Measurements from ENCODE around the gene CEACAM5. TPM values are rescaled to one million over a fixed set of nuclear protein-coding genes. Genes with fewer than 3 reads are reported as not detected.
A peak's percentile ranks its signal among the peaks of the same experiment; 100 is the strongest.

CEACAM5 gene
- total RNA-seq, 1 experiment from 2014 or later: 1.3 TPM

GRCh38 chr19:41753159-41753558 is 44.7 kb downstream of the CEACAM5 start:
- H3K36me3 ChIP-seq (ENCODE audit: control insufficient read depth, insufficient read depth, low read length): no peaks in the 10 kb centered on the region
- intact Hi-C loops (cut with micrococcal nuclease; ENCODE audit: unreplicated experiment): loop anchor here (1.0 kb wide), 1 partner anchor 32 kb away; no protein-coding TSS in a partner anchor
- Mint-ChIP-seq H3K9me3 (ENCODE audit: unreplicated experiment) (no peaks in the 10 kb centered on the region), H3K4me3 (ENCODE audit: unreplicated experiment) (no peak overlapping the region), H3K36me3 (ENCODE audit: insufficient read depth, unreplicated experiment) (no peaks in the 10 kb centered on the region), H3K4me1 (ENCODE audit: low read depth, unreplicated experiment) (peaks cover 20% of the 10 kb centered on the region), H3K27ac (ENCODE audit: unreplicated experiment) (no peak overlapping the region), H3K27me3 (ENCODE audit: insufficient read depth, unreplicated experiment) (no peaks in the 10 kb centered on the region)
- no TSS peak for BruUV-seq (replicated peaks)
- TF ChIP-seq CTCF (IDR thresholded peaks at IDR 0.05; ENCODE audit: insufficient read depth in 1 of 2, low read depth in 1 of 2, low read length in 1 of 2, severe bottlenecking in 1 of 2, unreplicated experiment in 1 of 2): peak; percentile 85 to 92
- peak; percentile 50 to 78 for DNase-seq
- POLR2A ChIA-PET: interaction anchor here (0.5 kb wide), 1 partner anchor 20 kb away, joined by 5 read pairs; no protein-coding TSS in a partner anchor
- no peaks in the 10 kb centered on the region; the same call in 1 of the 2 replicates for H3K9me3 ChIP-seq
- no peak overlapping the region for H3K4me3 ChIP-seq (ENCODE audit: low read depth, low read length)
- peaks cover 17% of the 10 kb centered on the region for H3K4me1 ChIP-seq
- CTCF ChIA-PET: interaction anchor here (0.7 to 3.3 kb wide), 19 partner anchors 11 to 299 kb away, joined by 3 to 59 read pairs (median 8); no protein-coding TSS in a partner anchor
- H3K27me3 ChIP-seq (replicated peaks; ENCODE audit: control insufficient read depth, insufficient read depth, low read length): no peaks in the 10 kb centered on the region

DNA sequence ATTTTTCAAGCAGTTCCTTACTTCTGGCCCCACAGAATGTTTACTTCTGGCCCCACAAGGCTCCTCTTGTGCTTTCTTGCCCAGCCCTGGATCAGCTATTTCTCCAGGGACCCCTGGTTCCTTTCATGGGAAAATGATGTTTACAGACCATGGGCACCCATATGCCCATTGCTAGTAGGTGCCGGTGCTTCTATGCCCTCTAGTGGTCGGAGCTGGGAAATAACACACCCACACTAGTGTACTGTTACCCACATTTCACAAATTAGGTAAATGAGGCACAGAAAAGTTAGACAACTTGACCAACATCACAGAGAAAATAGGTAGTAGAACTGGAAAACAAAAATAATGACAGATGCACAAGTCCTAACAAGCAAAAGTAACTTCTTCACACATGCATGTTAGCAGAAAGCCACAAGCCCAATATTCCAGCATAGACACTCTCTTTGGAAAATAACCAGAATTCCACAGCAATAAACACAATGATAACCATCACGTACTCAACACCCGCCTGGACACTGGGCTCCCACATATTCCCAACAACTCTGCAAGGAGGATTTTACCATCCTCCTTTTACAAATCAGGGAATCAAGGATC is 45.6 kb downstream of the CEACAM5 start:
- peak; percentile 72 to 75 for TF ChIP-seq CTCF (IDR thresholded peaks at IDR 0.05; ENCODE audit: insufficient read depth in 1 of 2, low read depth in 1 of 2, low read length in 1 of 2, severe bottlenecking in 1 of 2, unreplicated experiment in 1 of 2)
- H3K27me3 ChIP-seq (replicated peaks; ENCODE audit: control insufficient read depth, insufficient read depth, low read length): no peaks in the 10 kb centered on the region
- CTCF ChIA-PET: interaction anchor here (0.6 to 3.3 kb wide), 16 partner anchors 8 to 368 kb away, joined by 3 to 59 read pairs (median 8); partner anchors contain the start of gene RPS19
- peaks cover 17% of the 10 kb centered on the region for H3K4me1 ChIP-seq
- POLR2A ChIA-PET: no interaction called here
- peak; percentile 70 to 71 for DNase-seq
- Mint-ChIP-seq H3K9me3 (ENCODE audit: unreplicated experiment) (no peaks in the 10 kb centered on the region), H3K4me1 (ENCODE audit: low read depth, unreplicated experiment) (peaks cover 20% of the 10 kb centered on the region), H3K36me3 (ENCODE audit: insufficient read depth, unreplicated experiment) (no peaks in the 10 kb centered on the region), H3K27me3 (ENCODE audit: insufficient read depth, unreplicated experiment) (no peaks in the 10 kb centered on the region), H3K4me3 (ENCODE audit: unreplicated experiment) (no peak overlapping the region), H3K27ac (ENCODE audit: unreplicated experiment) (no peak overlapping the region)
- no peak overlapping the region for H3K4me3 ChIP-seq (ENCODE audit: low read depth, low read length)
- intact Hi-C loops (cut with micrococcal nuclease; ENCODE audit: unreplicated experiment): loop anchor here (1.0 kb wide), 1 partner anchor 31 kb away; no protein-coding TSS in a partner anchor
- no TSS peak for BruUV-seq (replicated peaks)
- H3K36me3 ChIP-seq (ENCODE audit: control insufficient read depth, insufficient read depth, low read length): no peaks in the 10 kb centered on the region
- H3K9me3 ChIP-seq: no peaks in the 10 kb centered on the region; the same call in 1 of the 2 replicates

DNA sequence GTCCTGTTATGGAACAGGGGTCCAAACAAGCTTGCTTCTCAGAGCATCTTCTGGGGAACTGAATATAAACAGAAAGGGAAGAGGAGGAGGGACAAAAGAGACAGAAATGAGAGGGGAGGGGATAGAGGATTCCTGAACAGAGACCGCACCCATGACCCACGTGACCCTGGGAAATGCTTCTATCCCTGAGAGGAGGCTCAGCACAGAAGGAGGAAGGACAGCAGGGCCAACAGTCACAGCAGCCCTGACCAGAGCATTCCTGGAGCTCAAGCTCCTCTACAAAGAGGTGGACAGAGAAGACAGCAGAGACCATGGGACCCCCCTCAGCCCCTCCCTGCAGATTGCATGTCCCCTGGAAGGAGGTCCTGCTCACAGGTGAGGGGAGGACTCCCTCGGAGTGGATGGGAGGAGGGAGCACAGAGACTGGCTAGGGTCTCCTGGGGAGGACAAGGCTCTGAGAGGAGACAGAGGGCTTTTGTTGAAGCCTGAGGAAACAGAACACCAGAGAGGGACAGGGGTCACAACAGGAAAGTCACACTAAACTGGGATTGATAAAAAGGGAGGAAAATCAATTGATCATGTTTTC is 47.0 kb downstream of the CEACAM5 start, which contains the start of gene CEACAM6:
Gene CEACAM6 (plus strand): TSS at position 203 of the 586 bp plus-strand sequence. CDS start 109 bp downstream, at position 312.
- H3K27me3 Mint-ChIP-seq (ENCODE audit: insufficient read depth, unreplicated experiment): no peaks in the 10 kb centered on the region
- peaks cover 4% of the 10 kb centered on the region for H3K36me3 Mint-ChIP-seq (ENCODE audit: insufficient read depth, unreplicated experiment)
- H3K4me3 Mint-ChIP-seq (ENCODE audit: unreplicated experiment): peak within 1 kb of the TSS; percentile 47
- H3K9me3 Mint-ChIP-seq (ENCODE audit: unreplicated experiment): no peaks in the 10 kb centered on the region
- Histone ChIP-seq H3K9me3 (no peaks in the 10 kb centered on the region; the same call in 1 of the 2 replicates), H3K36me3 (ENCODE audit: control insufficient read depth, insufficient read depth, low read length) (no peaks in the 10 kb centered on the region), H3K27me3 (replicated peaks; ENCODE audit: control insufficient read depth, insufficient read depth, low read length) (no peaks in the 10 kb centered on the region), H3K4me3 (ENCODE audit: low read depth, low read length) (peak within 1 kb of the TSS; percentile 10; the same call in 1 of the 2 replicates), H3K4me1 (peaks cover 17% of the 10 kb centered on the region)
- no TSS peak for BruUV-seq (replicated peaks)
- CTCF ChIA-PET: interaction anchor here (1.0 to 1.3 kb wide), 3 partner anchors 9 to 49 kb away, joined by 3 read pairs; no protein-coding TSS in a partner anchor
- peak; percentile 38 to 55 for DNase-seq
- POLR2A ChIA-PET: no interaction called here
- no peak for TF ChIP-seq CTCF (IDR thresholded peaks at IDR 0.05; ENCODE audit: insufficient read depth in 1 of 2, low read depth in 1 of 2, low read length in 1 of 2, severe bottlenecking in 1 of 2, unreplicated experiment in 1 of 2)
- peaks cover 19% of the 10 kb centered on the region for H3K4me1 Mint-ChIP-seq (ENCODE audit: low read depth, unreplicated experiment)
- peak within 1 kb of the TSS; percentile 6 for H3K27ac Mint-ChIP-seq (ENCODE audit: unreplicated experiment)
- intact Hi-C loops (cut with micrococcal nuclease; ENCODE audit: unreplicated experiment): no loop called here
